CD4-positive, alpha-beta T cell (primary cell): ENCODE data around the gene TUBGCP6. TPM values are rescaled to one million over a fixed set of nuclear protein-coding genes. Genes with fewer than 3 reads are reported as not detected.

Source experiments
- ATAC-seq: fragments of 200-7000 bp; cut with Tn5 transposase; one replicate; pipeline ENCODE4 v1.10.0; 2022; ENCODE audit warnings: mild to moderate bottlenecking; ENCODE audit not compliant: poor library complexity
- CTCF ChIA-PET: fragments of 350-600 bp; sonication (Branson Sonifier 250); formaldehyde crosslinking; loops from one replicate; lab custom pipeline; 2021; ENCODE audit warnings: antibody characterized with exemption, inconsistent platforms; lab: Charles Lee
- POLR2A ChIA-PET: fragments of 350-600 bp; sonication (Branson Sonifier 250); formaldehyde crosslinking; loops from one replicate; lab custom pipeline; 2021; ENCODE audit warnings: antibody characterized with exemption, inconsistent platforms; lab: Charles Lee
- DNase-seq, 14 experiments: peaks; one replicate each; pipeline ENCODE4 v3.0.0-alpha.2; 2013 to 2020; ENCODE audit warnings: mixed read lengths in 2 of 14
- H3K27ac ChIP-seq, 2 donors: one replicate each; pipeline versions ENCODE4 v1.5.1 to v1.7.0; 2013; ENCODE audit warnings: low read length in 2 of 2, low read depth in 1 of 2, mild to moderate bottlenecking in 1 of 2
- H3K27me3 ChIP-seq, 2 experiments: 1 replicate in 1 of 2; 2 replicates in 1 of 2; pipeline versions ENCODE4 v1.6.1 to v1.7.0; 2013; ENCODE audit warnings: low read length in 2 of 2, control low read depth in 1 of 2, mild to moderate bottlenecking in 1 of 2, moderate library complexity in 1 of 2; ENCODE audit not compliant: insufficient read depth in 2 of 2, control insufficient read depth in 1 of 2
- H3K36me3 ChIP-seq: one replicate; pipeline ENCODE4 v1.6.1; 2013; ENCODE audit warnings: low read length, control low read depth; ENCODE audit not compliant: insufficient read depth
- H3K4me1 ChIP-seq: one replicate; pipeline ENCODE4 v1.6.1; 2013; ENCODE audit warnings: low read length, control low read depth; ENCODE audit not compliant: insufficient read depth
- H3K4me3 ChIP-seq: one replicate; pipeline ENCODE4 v1.5.1; 2013; ENCODE audit warnings: mild to moderate bottlenecking, low read length, moderate library complexity
- H3K9me3 ChIP-seq, 2 experiments: 1 replicate in 1 of 2; 2 replicates in 1 of 2; pipeline versions ENCODE4 v1.6.1 to v1.7.0; 2013; ENCODE audit warnings: low read length in 2 of 2, mild to moderate bottlenecking in 2 of 2, control low read depth in 1 of 2, moderate library complexity in 1 of 2; ENCODE audit not compliant: control insufficient read depth in 1 of 2, insufficient read depth in 1 of 2
- H3K27ac Mint-ChIP-seq: one replicate; pipeline ENCODE4 v1.8.0; 2020; ENCODE audit warnings: mixed read lengths
- H3K27me3 Mint-ChIP-seq: one replicate; pipeline ENCODE4 v1.8.0; 2021; ENCODE audit warnings: mixed read lengths
- H3K36me3 Mint-ChIP-seq: one replicate; pipeline ENCODE4 v1.8.0; 2021; ENCODE audit warnings: low read depth, mixed read lengths
- H3K4me1 Mint-ChIP-seq: one replicate; pipeline ENCODE4 v1.8.0; 2021; ENCODE audit warnings: low read depth, mixed read lengths
- H3K4me3 Mint-ChIP-seq: one replicate; pipeline ENCODE4 v1.8.0; 2020; ENCODE audit warnings: mild to moderate bottlenecking, mixed read lengths
- H3K9me3 Mint-ChIP-seq: one replicate; pipeline ENCODE4 v1.8.0; 2020; ENCODE audit warnings: mixed read lengths
- intact Hi-C, 2 experiments: fragments of 100-400 bp; cut with DNase I in 1 of 2; cut with micrococcal nuclease in 1 of 2; formaldehyde crosslinking; loops; one replicate each; pipeline versions ENCODE4 v1.15.1 to v1.9.0; 2023 to 2025; cut with DNase I, micrococcal nuclease
- total RNA-seq, 174 experiments: library from RNA in 2 of 174; stranded (reverse) in 2 of 174; gene quantifications; one replicate each; pipeline ENCODE4 v1.2.3 and lab custom pipeline; 2021 to 2026
- TF ChIP-seq, protein P1 (sequence below): fragments of 200-600 bp; IDR thresholded peaks from one replicate; pipeline ENCODE4 v1.8.0; 2022; ENCODE audit warnings: antibody characterized with exemption, mild to moderate bottlenecking

The TUBGCP6 gene
- total RNA-seq, 2 experiments from 2014 or later, result 124 to 126 TPM

GRCh38 chr22:50253941-50254340, 9.1 kb upstream of the TUBGCP6 start:
- Mint-ChIP-seq H3K27ac (no peak overlapping the region), H3K4me1 (peaks cover 16% of the 10 kb centered on the region), H3K36me3 (no peaks in the 10 kb centered on the region), H3K27me3 (peaks cover 4% of the 10 kb centered on the region), H3K9me3 (no peaks in the 10 kb centered on the region), H3K4me3 (no peak overlapping the region)
- TF ChIP-seq, protein P1, sequence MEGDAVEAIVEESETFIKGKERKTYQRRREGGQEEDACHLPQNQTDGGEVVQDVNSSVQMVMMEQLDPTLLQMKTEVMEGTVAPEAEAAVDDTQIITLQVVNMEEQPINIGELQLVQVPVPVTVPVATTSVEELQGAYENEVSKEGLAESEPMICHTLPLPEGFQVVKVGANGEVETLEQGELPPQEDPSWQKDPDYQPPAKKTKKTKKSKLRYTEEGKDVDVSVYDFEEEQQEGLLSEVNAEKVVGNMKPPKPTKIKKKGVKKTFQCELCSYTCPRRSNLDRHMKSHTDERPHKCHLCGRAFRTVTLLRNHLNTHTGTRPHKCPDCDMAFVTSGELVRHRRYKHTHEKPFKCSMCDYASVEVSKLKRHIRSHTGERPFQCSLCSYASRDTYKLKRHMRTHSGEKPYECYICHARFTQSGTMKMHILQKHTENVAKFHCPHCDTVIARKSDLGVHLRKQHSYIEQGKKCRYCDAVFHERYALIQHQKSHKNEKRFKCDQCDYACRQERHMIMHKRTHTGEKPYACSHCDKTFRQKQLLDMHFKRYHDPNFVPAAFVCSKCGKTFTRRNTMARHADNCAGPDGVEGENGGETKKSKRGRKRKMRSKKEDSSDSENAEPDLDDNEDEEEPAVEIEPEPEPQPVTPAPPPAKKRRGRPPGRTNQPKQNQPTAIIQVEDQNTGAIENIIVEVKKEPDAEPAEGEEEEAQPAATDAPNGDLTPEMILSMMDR, result no peak
- Histone ChIP-seq H3K4me1 (peaks cover 27% of the 10 kb centered on the region), H3K4me3 (no peak overlapping the region), H3K27ac (no peak overlapping the region), H3K27me3 (no peaks in the 10 kb centered on the region), H3K36me3 (no peaks in the 10 kb centered on the region), H3K9me3 (no peaks in the 10 kb centered on the region)
- DNase-seq, result no peak
- ChIA-PET POLR2A (no interaction called here), CTCF (no interaction called here)
- intact Hi-C loops, result loop anchor here (2.0 to 5.0 kb wide), 3 partner anchors 17 to 243 kb away; partner anchors contain the start of genes MAPK11 (in 1 of the 2) and PPP6R2 (in 1 of the 2)
- ATAC-seq, result no peak

DNA sequence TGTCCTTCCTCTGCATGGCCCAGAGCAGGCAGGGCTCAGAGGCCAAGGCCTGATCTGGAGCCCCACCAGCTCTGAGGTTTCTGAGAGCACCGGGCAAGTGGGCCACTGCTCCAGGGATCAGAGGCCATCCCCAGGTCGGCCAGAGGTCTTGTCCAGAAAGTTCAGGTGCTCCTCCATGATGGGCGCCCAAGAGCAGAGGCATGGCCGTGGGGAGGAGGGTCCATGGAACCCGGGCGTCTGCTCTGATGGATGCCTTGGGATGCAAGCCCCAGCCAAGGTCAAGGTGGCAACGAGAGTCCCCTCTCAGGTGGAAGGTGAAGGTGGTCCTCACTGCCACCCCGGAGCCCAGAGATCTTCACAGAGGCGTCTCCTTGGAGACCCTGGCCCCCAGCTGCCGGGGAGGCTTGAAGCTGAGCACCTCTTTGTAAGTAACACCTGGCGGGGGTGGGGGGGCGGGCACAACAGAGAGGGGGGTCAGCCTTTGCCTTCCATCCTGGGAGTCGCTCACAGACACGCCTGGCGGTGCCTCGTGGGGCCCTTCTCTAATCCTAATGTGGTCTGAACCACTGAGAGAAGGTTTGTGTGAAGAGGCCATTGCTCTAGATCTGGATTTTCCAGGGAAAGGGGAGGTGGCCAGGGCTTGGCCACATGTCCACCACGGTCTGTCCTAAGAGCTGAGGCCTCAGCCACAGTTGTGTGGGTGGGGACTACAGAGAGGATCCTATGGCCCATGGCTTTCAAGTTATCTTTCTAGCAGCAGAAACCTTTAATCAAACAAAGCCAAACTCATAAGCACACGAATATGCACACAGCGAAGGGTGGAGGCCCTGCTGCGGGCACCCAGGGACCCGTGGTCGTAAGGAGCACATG, 8.5 kb upstream of the TUBGCP6 start:
- intact Hi-C loops, result loop anchor here (2.0 to 5.0 kb wide), 3 partner anchors 18 to 244 kb away; partner anchors contain the start of genes MAPK11 (in 1 of the 2) and PPP6R2 (in 1 of the 2)
- no peaks in the 10 kb centered on the region for H3K36me3 Mint-ChIP-seq
- no peak overlapping the region for H3K27ac ChIP-seq
- no peaks in the 10 kb centered on the region for H3K9me3 ChIP-seq
- no peak overlapping the region for H3K27ac Mint-ChIP-seq
- peaks cover 33% of the 10 kb centered on the region for H3K4me1 ChIP-seq
- TF ChIP-seq, protein P1, result no peak
- ChIA-PET CTCF (interaction anchor here (0.7 to 2.5 kb wide), 4 partner anchors 23 to 220 kb away, joined by 3 to 16 read pairs (median 4); no protein-coding TSS in a partner anchor), POLR2A (interaction anchor here (0.9 to 3.1 kb wide), 3 partner anchors 63 to 368 kb away, joined by 3 to 12 read pairs (median 5); no protein-coding TSS in a partner anchor)
- H3K4me3 Mint-ChIP-seq, result peak overlapping the region; percentile 11
- H3K4me1 Mint-ChIP-seq, result peaks cover 16% of the 10 kb centered on the region
- H3K4me3 ChIP-seq, result no peak overlapping the region
- no peaks in the 10 kb centered on the region for H3K9me3 Mint-ChIP-seq
- no peak for DNase-seq
- no peaks in the 10 kb centered on the region for H3K27me3 ChIP-seq
- H3K36me3 ChIP-seq, result peaks cover 6% of the 10 kb centered on the region
- no peak for ATAC-seq
- no peaks in the 10 kb centered on the region for H3K27me3 Mint-ChIP-seq

- CTCF ChIA-PET, result interaction anchor here (0.7 to 2.5 kb wide), 6 partner anchors 11 to 273 kb away, joined by 3 to 16 read pairs (median 4); partner anchors contain the start of gene SCO2
- H3K4me3 ChIP-seq, result no peak overlapping the region
These were observed 7.5 kb upstream of the TUBGCP6 start for GRCh38 chr22:50252082-50253045.

More at GRCh38 chr22:50252082-50253045, 7.5 kb upstream of the TUBGCP6 start:
- Histone ChIP-seq H3K27me3 (no peaks in the 10 kb centered on the region), H3K27ac (no peak overlapping the region), H3K9me3 (no peaks in the 10 kb centered on the region), H3K36me3 (peaks cover 14% of the 10 kb centered on the region), H3K4me1 (peaks cover 43% of the 10 kb centered on the region)
- H3K27ac Mint-ChIP-seq, result peak overlapping the region; percentile 55
- H3K36me3 Mint-ChIP-seq, result peaks cover 7% of the 10 kb centered on the region
- H3K4me1 Mint-ChIP-seq, result peaks cover 23% of the 10 kb centered on the region
- TF ChIP-seq, protein P1, result peak; percentile 70
- H3K9me3 Mint-ChIP-seq, result no peaks in the 10 kb centered on the region
- POLR2A ChIA-PET, result interaction anchor here (0.9 to 3.1 kb wide), 8 partner anchors 12 to 369 kb away, joined by 3 to 17 read pairs (median 5); partner anchors contain the start of genes LMF2, NCAPH2 and SCO2
- DNase-seq (peak; percentile 54 to 84 (median 70)), ATAC-seq (peak; percentile 69)
- intact Hi-C loops, result loop anchor here (1.0 to 5.0 kb wide), 5 partner anchors 18 to 246 kb away; partner anchors contain the start of genes DENND6B (in 2 of the 2), MAPK11 (in 1 of the 2) and PPP6R2 (in 1 of the 2)
- peak overlapping the region; percentile 84 for H3K4me3 Mint-ChIP-seq
- no peaks in the 10 kb centered on the region for H3K27me3 Mint-ChIP-seq
